Activated naive CD4-positive, alpha-beta T cell treated with anti-CD3 and anti-CD28 coated beads, Interleukin-2, amount 50 U/mL, for 72 hours (primary cell): ENCODE results near the gene MLLT3. TPM values are rescaled to one million over a fixed set of nuclear protein-coding genes. Genes with fewer than 3 reads are reported as not detected.

Experiments
- ATAC-seq, 2 donors: fragments of 150-1000 bp; cut with Tn5 transposase; 2 replicates each; pipeline ENCODE4 v1.10.0; 2021; ENCODE audit warnings: mild to moderate bottlenecking in 2 of 2, moderate library complexity in 2 of 2
- DNase-seq, 2 donors: peaks; one replicate each; pipeline ENCODE4 v3.0.0; 2021 to 2022; ENCODE audit warnings: low spot score in 2 of 2
- H3K27ac Mint-ChIP-seq, 2 donors: one replicate each; pipeline ENCODE4 v1.8.0; 2022; ENCODE audit warnings: mild to moderate bottlenecking in 2 of 2, mixed read lengths in 2 of 2
- H3K36me3 Mint-ChIP-seq, 2 donors: one replicate each; pipeline ENCODE4 v1.8.0; 2022; ENCODE audit warnings: mixed read lengths in 2 of 2
- H3K9me3 Mint-ChIP-seq, 2 donors: one replicate each; pipeline ENCODE4 v1.8.0; 2022; ENCODE audit warnings: mixed read lengths in 2 of 2
- total RNA-seq, 2 donors: library from RNA; stranded (reverse); gene quantifications; one replicate each; pipeline ENCODE4 v1.2.3, GENCODE V29; 2022

The MLLT3 gene
- total RNA-seq, 2 donors from 2014 or later = 43.6 to 54.6 TPM

DNA sequence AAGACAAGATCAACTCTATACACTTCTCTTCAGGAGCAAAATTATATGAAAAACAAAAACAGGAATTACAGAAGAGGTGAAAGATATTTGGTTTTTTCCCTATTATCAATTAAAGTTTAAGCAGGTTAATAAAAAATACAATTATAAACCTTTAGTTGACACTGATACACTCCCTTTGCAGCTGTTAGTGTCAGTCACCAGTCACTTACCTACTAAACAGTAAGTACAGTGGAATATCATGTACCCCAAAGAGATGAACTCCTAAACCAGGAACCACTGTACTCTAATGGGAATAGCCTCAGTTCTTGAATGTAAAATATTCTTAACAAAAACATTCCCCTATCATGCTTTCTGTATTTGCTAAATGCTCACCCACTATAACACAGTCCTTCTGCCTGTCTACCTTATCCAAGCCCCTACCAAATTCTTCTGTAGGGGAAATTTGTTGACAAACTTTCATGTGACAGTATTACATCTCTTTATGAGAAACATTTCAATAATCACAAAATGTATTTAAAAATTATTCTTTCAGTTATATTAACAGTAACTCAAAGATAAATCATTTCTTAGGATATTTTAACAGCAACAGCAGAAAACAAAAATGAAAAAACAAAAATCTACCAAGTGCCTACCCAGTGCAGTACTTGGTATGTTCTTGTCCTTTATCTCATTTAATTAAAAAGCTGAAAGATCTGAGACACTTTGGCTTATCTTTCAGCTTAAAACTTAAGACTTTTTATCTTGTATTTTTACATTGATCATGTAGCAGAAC, 212.8 kb downstream of the MLLT3 start:
- ATAC-seq (no peak), DNase-seq (no peak)
- H3K36me3 Mint-ChIP-seq = peaks cover 5 to 36% of the 10 kb centered on the region in 2 donors
- H3K9me3 Mint-ChIP-seq = no peaks in the 10 kb centered on the region
- H3K27ac Mint-ChIP-seq = peak overlapping the region in 1 of 2 donors; percentile 32

DNA sequence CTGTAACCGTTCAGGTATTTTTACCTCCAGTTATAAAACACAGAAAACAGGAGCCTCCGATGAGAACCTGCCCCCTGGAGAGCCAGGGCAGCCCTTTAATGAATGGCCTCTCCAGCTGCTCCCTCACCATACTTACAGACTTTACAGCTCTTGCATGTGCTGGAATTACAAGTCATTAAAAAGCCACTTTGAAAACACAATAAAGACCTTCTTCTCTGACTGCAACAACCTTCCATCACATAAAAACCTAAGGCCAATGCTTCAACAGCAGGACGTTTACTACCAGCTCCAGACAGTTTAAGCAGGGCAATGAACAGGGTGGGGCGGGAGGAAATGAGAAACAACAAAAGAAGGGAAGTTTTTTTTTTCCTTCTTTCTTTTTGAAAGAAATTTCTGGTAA, 213.8 kb downstream of the MLLT3 start:
- ATAC-seq (no peak), DNase-seq (no peak)
- H3K27ac Mint-ChIP-seq = peak overlapping the region in 1 of 2 donors; percentile 32
- H3K9me3 Mint-ChIP-seq = no peaks in the 10 kb centered on the region
- peaks cover 2 to 28% of the 10 kb centered on the region in 2 donors for H3K36me3 Mint-ChIP-seq

DNA sequence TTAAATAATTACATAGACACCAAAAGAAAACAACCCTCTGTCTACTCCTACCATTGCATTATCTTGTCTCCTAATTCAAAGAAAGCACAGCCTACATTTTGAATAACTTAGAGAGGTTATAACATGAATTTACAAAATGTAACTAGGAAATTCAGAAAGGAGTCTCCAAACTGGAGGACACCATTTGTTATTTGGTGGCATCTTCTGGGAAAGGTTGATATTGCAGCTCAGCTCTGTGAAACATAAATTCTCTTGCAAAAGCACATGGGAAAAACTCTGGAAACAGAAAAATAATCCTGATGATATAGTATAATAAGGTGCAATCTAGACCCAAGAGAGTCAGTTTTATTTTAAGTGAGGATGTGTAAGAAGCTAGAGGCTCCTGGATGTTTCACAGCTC, 215.3 kb downstream of the MLLT3 start:
- H3K9me3 Mint-ChIP-seq = peaks cover 1 to 2% of the 10 kb centered on the region in 2 donors
- ATAC-seq = no peak
- no peak for DNase-seq
- no peak overlapping the region for H3K27ac Mint-ChIP-seq
- peaks cover 6 to 30% of the 10 kb centered on the region in 2 donors for H3K36me3 Mint-ChIP-seq

DNA sequence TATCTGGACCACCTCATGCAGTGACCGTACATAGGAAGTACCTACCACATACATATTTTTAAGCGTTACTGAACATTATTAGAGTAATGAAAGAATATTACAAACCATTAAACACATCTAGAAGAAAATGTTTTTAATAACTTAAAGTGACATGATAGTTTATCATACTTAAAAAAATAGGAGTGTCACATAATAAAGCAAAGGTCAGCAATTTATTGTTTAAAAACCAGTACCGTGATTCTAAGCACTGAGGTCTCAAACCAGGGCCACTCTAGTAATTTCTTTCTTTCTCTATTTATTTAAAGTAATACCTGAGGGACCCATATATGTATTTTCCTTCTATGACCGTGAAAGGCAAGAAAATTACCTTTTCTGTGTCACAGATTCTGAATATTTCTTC, 216.0 kb downstream of the MLLT3 start:
- DNase-seq (no peak), ATAC-seq (no peak)
- peaks cover 11 to 33% of the 10 kb centered on the region in 2 donors for H3K36me3 Mint-ChIP-seq
- no peak overlapping the region for H3K27ac Mint-ChIP-seq
- peaks cover 3 to 4% of the 10 kb centered on the region in 2 donors for H3K9me3 Mint-ChIP-seq

DNA sequence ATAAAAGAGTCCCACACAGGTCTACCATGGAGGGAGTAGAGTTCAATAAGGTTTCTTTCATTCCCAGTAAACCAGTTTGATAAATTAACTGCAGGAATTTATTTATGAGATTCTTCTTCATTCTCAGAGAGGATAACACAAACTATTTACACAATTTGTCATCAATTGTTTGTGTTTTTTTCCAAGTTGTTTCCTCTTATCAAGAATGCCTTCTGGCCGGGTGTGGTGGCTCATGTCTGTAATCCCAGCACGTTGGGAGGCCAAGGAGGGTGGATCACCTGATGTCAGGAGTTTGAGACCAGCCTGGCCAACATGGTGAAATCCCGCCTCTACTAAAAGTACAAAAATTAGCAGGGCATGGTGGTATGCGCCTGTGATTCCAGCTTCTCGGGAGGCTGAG, 216.7 kb downstream of the MLLT3 start:
- DNase-seq = no peak
- H3K9me3 Mint-ChIP-seq = peaks cover 4 to 7% of the 10 kb centered on the region in 2 donors
- H3K36me3 Mint-ChIP-seq = peaks cover 11 to 37% of the 10 kb centered on the region in 2 donors
- no peak overlapping the region for H3K27ac Mint-ChIP-seq
- ATAC-seq = no peak

DNA sequence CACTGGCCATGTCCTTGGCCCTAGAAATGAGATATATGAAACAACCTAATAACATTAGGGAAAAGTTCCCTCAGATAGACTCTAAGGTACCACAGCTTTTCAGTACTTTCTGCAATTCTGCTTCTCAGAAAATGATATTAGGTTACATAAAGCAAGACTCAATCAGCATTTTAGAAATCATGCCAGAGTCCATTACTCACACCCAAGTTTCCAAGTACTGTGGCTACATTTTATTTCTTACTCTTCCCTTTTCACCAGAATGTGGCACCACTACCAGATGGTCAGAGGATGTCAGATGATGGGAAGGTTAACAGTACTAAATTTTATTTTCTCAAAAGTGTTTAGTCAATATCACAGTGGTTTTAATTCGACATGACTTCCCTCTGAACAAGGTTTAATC, 217.2 kb downstream of the MLLT3 start:
- DNase-seq (no peak), ATAC-seq (no peak)
- Mint-ChIP-seq H3K36me3 (peaks cover 11 to 38% of the 10 kb centered on the region in 2 donors), H3K9me3 (peaks cover 4 to 8% of the 10 kb centered on the region in 2 donors), H3K27ac (no peak overlapping the region)

DNA sequence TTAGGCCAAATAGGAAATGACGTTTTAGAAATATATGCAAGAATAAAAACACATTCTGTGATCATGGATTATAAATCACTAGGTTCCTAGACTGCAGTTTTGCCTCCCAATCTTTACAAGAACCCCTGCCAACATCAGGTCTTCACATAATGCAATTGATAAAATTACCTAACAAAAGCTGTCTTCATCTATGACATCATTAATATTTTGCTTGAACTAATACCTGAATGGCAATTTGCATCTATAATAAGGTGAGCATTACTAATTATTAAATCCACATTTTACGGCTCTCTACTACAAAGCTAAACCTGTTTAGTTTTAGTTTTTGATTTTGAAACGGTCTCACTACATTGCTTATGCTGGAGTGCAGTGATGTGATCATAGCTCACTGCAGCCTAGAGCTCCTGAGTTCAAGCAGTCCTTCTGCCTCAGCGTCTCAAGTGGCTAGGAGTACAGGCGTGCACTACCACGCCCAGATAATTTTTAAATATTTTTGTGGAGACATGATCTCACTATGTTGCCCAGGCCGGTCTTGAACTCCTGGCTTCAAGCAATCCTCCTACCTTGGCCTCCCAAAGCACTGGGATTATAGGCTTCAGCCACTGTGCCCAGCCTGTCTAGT, 218.0 kb downstream of the MLLT3 start:
- H3K36me3 Mint-ChIP-seq = peaks cover 11 to 38% of the 10 kb centered on the region in 2 donors
- no peak for ATAC-seq
- H3K9me3 Mint-ChIP-seq = peaks cover 4 to 8% of the 10 kb centered on the region in 2 donors
- no peak for DNase-seq
- no peak overlapping the region for H3K27ac Mint-ChIP-seq

DNA sequence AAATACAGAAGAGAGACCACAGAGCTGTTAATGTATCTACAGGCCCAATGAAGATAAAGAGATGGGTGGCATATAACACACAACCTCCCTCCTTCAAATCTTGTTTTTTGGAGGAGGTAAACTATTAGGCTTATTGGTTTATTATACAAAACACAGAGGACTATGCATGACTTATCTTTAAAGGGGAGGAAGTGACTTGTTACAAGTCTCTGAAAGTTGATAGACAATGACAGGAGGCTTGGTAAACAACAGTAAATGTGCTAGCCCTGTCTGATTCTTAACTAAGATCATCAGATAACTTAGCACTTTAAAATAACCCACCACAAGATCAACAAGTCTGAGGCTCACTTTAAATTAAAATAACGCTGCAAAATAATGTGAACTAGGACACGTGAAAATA, 219.0 kb downstream of the MLLT3 start:
- ATAC-seq (no peak), DNase-seq (no peak)
- Mint-ChIP-seq H3K9me3 (peaks cover 4 to 8% of the 10 kb centered on the region in 2 donors), H3K36me3 (peaks cover 11 to 38% of the 10 kb centered on the region in 2 donors), H3K27ac (peak overlapping the region in 1 of 2 donors; percentile 60)

DNA sequence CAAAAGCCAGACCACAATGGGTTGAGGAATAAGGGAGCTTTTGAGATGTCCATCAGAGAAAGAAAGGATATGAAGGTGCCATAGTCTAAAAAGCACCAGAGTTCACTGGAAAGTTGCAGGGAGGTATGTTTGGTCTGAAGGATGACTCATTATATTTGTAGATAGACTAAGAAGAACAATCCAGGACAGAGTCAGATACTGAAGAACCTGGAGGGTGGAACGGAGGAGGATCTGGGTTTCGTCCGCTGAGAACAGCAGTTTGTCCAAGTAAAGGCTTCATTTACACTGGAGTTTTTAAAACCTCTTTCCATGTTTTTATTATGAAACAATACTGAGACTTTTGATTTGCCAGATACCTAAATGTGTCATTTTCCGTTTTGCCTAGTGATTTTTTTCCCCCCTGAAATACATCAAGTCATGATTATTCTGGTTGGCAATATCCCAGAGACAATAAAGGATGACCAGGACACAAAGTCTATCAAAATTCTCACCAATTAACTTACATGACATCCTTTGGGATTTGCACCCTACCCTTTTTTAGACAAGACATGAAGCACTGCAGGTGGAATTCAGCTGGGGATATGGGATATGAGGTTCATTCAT, 219.9 kb downstream of the MLLT3 start:
- no peak for ATAC-seq
- Mint-ChIP-seq H3K27ac (no peak overlapping the region), H3K36me3 (peaks cover 11 to 37% of the 10 kb centered on the region in 2 donors), H3K9me3 (peaks cover 4 to 8% of the 10 kb centered on the region in 2 donors)
- no peak for DNase-seq

DNA sequence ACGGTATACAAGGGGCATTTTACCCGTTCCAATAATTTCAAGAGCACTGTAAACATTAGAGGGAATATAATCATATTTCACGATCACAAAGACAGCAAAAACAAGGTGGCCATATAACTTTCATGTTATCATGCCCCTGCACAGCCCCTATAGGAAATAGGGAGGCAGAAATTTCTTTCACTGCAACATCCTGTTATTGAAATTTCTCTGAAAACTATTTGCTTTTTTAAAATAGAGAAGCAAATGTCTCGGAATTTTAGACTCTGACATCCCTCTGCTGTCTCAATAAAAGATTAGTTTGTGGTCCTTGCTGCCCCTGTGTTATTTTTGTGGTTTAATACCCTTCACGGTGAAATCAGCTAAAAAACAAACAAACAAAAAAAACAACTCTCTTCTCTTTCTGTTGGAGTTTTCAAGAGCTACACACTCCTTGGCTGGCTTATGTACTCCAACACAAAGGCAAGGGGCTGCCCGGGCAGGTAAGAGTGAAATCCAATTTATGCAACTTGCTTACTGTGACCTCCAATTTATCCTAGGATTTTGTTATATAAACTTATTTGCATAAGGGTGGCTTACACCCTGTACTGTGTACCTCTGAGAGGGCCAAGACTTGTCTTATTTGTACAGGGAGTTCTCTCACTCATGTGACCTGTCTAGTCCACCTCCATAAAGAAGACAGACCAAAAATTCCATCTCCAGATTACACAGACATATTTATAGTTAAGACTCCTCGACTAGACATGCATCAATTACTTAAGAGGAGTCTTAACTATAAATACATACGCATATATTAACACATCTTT, 223.6 kb downstream of the MLLT3 start:
- ATAC-seq = peak in 1 of 2 donors; percentile 11
- no peak for DNase-seq
- H3K9me3 Mint-ChIP-seq = peaks cover 4 to 8% of the 10 kb centered on the region in 2 donors
- H3K27ac Mint-ChIP-seq = peak overlapping the region in 1 of 2 donors; percentile 69
- peaks cover 11 to 50% of the 10 kb centered on the region in 2 donors for H3K36me3 Mint-ChIP-seq

DNA sequence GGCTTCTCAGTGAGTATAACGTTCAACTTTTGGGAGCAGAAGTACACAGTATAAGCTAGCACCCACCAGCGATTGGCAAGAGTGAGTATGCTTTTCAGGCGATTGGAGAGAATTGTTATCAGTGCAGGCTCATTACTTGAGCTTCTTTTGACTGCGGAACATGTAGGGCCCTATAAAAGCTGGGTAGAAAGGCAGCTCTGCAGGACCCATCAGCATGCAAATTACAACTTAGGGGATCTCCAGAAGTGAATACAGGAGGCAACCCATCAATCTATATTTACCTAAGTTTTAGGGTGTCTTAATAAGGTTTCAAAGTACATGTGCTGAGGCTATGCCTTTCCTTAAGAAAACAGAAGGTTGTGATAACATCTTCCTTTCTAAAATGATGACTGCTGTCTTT, 225.0 kb downstream of the MLLT3 start:
- Mint-ChIP-seq H3K36me3 (peaks cover 6 to 41% of the 10 kb centered on the region in 2 donors), H3K9me3 (peaks cover 4 to 8% of the 10 kb centered on the region in 2 donors), H3K27ac (no peak overlapping the region)
- ATAC-seq = no peak
- DNase-seq = no peak

DNA sequence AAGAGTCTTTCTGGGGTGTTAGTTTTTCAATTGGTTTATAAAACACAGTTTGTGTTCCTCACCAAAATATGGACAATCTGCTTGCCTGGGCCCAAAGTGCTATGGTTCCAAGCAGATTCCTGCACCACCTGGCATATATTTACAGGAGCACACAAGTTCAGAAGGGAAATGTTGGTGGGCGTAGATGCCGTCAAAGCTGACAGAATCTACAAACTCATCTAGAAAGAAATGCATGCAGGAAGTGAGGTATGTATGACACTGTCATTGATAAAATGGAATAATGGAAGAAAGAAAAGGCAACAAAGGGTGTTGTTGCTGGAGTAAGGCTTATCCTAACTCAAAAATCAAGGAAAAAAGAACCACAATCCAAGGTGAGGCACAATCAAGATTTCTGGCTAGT, 225.8 kb downstream of the MLLT3 start:
- ATAC-seq (no peak), DNase-seq (no peak)
- H3K9me3 Mint-ChIP-seq = peaks cover 0 to 4% of the 10 kb centered on the region in 2 donors
- H3K36me3 Mint-ChIP-seq = peaks cover 0 to 34% of the 10 kb centered on the region in 2 donors
- H3K27ac Mint-ChIP-seq = no peak overlapping the region

DNA sequence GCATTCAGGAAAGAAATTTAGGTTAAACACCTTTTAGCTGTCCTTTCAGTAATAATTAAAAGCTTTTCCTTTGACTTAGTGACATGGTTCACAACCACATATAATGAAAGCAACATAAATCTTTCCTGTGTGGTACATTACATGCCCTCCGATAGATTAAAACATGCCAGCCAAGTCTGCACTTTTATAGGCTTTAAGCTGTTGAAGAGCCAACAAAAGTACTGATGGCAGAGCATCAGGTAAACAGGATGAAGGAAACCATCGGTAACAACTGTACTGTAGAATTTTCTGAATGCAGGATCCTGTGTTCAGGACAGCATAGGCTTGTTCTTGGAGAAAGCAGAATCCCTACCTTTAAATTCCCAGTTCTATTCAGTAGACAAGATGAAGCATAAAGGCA, 226.6 kb downstream of the MLLT3 start:
- DNase-seq = no peak
- peaks cover 0 to under 1% of the 10 kb centered on the region in 2 donors for H3K9me3 Mint-ChIP-seq
- H3K27ac Mint-ChIP-seq = no peak overlapping the region
- peaks cover 0 to 29% of the 10 kb centered on the region in 2 donors for H3K36me3 Mint-ChIP-seq
- ATAC-seq = no peak

DNA sequence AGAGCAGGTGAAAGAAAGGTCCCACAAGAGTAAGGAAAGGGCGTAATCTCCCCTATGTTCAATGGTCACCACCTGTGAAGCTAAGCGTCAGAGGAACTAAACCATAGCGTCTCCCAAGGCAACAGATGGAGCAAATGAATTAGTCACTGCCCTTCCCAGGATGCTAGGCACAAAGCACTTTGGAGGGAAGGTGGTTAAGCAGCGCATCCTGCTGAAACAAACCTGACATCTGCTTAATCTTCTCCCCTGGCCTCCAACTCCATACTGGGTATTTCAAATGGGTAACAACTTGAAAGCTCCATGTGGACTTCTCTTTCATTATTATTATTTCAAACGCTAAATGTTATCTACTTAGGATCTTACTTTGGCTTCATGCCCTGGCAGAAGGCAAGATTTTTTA, 227.3 kb downstream of the MLLT3 start:
- Mint-ChIP-seq H3K9me3 (no peaks in the 10 kb centered on the region), H3K27ac (peak overlapping the region in 1 of 2 donors; percentile 85), H3K36me3 (peaks cover 0 to 27% of the 10 kb centered on the region in 2 donors)
- ATAC-seq = no peak
- no peak for DNase-seq

DNA sequence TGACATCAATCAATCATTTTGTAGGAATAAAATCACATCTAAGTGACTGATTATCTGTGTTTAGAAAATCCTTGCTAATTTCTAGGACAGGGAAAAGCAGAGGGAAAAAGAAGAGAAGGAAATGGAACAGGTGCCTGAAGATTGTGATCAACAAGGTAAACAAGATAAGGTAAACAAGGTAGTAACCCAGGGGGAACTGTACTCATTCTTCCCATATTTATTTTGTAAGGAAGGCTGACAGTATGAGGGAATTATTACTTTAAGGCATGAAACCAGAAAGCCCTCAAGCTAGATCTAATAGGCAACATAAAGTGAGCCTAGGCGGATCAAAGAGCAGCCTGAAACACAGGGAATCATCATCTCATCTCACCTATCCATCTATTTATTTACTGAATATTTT, 231.1 kb downstream of the MLLT3 start:
- Mint-ChIP-seq H3K36me3 (peaks cover 0 to 24% of the 10 kb centered on the region in 2 donors), H3K9me3 (no peaks in the 10 kb centered on the region), H3K27ac (no peak overlapping the region)
- DNase-seq (no peak), ATAC-seq (no peak)

DNA sequence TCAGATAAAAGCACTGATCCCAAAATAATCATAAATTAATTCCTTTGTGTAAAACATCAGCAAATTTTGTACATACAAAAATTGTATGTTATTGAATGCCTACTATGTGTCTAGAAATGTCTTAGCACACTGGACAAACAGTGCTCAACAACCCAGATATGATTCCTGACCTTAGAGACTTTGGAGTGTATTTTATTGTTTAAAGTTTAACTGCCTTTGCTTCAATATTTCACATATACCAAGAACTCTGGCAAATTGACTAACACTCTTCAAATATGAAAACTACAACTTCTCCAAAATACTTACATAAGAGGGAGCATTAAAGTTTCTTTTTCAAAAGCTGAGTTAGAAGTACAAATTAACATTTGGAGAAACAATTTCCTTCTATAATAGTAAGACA, 231.9 kb downstream of the MLLT3 start:
- no peak for DNase-seq
- no peak for ATAC-seq
- no peak overlapping the region for H3K27ac Mint-ChIP-seq
- H3K36me3 Mint-ChIP-seq = peaks cover 0 to 19% of the 10 kb centered on the region in 2 donors
- H3K9me3 Mint-ChIP-seq = no peaks in the 10 kb centered on the region
